Measurements from ENCODE around the gene NCOA1.

NCOA1 gene

GRCh38 chr2:24486636-24487205, 4.3 kb upstream of the NCOA1 start:
- TF ChIP-seq GATA1 (IDR thresholded peaks at IDR 0.05; ENCODE audit: low read depth, low read length) (no peak), POLR2A (IDR thresholded peaks at IDR 0.05; ENCODE audit: low read length) (no peak)
- no peak for DNase-seq

GRCh38 chr2:24489465-24490180, 1.4 kb upstream of the NCOA1 start:
- DNase-seq = peak; percentile 56 to 60
- TF ChIP-seq GATA1 (IDR thresholded peaks at IDR 0.05; ENCODE audit: low read depth, low read length) (no peak), POLR2A (IDR thresholded peaks at IDR 0.05; ENCODE audit: low read length) (no peak)

GRCh38 chr2:24490181-24490689, 819 bp upstream of the NCOA1 start:
- TF ChIP-seq POLR2A (IDR thresholded peaks at IDR 0.05; ENCODE audit: low read length) (no peak), GATA1 (IDR thresholded peaks at IDR 0.05; ENCODE audit: low read depth, low read length) (no peak)
- peak in 1 of 2 experiments; percentile 80 for DNase-seq

DNA sequence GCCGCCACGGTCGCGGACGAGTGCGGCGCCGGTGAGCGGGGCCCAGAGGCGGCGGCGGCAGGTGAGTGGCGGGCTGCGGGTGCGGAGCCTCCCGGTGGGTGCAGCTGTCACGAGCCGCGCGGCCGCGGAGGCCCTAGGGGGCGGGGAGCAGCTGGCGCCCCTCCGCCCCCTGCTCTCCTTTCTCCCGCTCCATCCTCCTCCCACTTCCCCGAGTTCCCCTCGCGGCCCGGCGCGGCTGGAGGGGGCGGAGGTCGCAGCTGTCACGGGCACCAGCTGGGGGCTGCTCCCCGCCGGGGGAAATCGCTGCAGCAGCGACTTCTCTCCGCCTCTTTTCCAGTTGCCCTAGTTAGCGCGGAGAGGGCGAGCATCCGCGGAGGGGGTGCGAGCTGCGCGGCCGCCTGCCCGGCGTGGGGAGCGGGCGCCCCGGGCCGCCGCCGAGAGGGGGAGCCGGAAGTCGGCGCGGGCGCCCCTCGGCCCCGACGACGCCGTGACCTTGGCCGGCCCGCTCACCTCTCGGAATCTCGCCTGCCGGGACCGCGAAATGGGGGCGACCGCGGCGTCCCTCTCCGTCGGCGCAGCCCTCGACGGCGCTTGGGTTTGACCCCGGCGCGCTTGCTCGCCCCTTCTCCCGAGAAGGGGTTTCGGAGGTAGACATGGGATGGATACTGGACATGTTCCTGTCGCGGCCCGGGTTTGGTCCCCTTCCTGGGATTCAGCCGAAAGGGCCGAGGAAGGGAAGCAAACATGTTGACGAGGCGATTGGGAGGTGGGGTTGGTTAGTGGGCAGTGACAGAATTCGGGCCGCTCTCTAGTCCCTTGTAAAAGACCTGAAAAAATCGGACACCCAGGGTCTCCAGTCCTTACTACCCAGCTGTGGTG, 727 bp downstream of the NCOA1 start:
- TF ChIP-seq POLR2A (IDR thresholded peaks at IDR 0.05; ENCODE audit: low read length) = no peak
- no peak for TF ChIP-seq GATA1 (IDR thresholded peaks at IDR 0.05; ENCODE audit: low read depth, low read length)
- DNase-seq = peak; percentile 60 to 79

DNA sequence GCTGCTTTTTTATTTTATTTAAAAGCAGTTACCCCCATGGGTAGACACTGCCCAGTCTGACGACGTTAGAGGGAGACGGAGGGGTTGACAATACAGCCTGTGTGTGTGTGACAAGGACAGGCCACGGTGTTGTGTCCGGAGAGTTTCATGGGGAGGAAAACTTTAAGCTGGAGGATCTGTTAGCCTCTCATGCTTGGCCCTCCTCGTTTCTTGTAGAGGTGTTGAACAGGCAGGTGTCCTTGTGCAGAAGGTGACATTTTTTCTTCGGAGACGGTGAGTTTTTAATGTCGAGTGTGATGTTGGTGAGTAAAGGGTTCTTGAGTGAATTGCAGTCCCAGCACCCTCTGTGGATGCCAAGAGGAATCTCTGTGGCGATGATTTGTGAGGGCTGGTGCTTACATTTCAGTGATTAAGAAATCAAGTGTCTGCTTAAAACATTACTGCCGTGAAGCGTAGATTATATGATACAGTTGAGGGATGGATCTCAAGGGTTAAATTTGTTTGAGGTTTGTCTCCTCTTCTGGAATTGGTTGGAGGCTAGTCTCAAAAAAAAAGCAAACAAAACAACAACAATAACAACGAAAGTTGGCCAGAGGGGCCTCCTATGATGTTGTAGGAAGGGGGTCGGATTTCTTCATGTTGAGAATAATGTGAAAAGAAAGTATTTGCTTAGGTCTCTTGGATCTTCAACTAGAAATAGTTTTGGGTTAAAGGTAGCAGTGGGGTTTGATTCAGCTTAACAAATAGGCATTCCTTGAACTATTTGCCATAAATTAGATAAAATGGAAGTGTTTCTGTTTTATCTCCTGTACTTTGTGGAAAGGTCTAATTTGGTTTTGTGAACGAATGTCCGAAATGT, 1.6 kb downstream of the NCOA1 start:
- DNase-seq = peak; percentile 47 to 68
- TF ChIP-seq POLR2A (IDR thresholded peaks at IDR 0.05; ENCODE audit: low read length) = no peak
- no peak for TF ChIP-seq GATA1 (IDR thresholded peaks at IDR 0.05; ENCODE audit: low read depth, low read length)

DNA sequence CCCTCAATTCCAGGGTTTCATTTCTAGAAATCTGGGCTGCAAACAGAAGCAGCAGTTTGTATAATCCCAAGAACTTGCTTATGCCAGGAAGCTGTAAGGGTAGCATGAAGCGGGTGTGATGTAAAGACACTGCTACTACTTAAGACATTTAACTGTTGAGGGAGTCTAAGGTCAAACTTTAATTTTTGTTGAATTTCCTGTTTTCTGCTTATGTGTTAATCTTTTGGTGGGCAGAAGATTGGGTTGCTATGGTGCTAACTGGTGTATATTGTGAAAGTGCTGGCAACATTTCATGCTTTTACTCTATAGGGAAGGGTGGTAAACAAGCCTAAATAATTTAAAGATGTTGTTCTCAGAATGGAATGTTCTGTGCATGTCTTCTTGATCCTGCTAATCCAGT, 2.7 kb downstream of the NCOA1 start:
- TF ChIP-seq POLR2A (IDR thresholded peaks at IDR 0.05; ENCODE audit: low read length) (no peak), GATA1 (IDR thresholded peaks at IDR 0.05; ENCODE audit: low read depth, low read length) (no peak)
- peak; percentile 48 to 60 for DNase-seq

DNA sequence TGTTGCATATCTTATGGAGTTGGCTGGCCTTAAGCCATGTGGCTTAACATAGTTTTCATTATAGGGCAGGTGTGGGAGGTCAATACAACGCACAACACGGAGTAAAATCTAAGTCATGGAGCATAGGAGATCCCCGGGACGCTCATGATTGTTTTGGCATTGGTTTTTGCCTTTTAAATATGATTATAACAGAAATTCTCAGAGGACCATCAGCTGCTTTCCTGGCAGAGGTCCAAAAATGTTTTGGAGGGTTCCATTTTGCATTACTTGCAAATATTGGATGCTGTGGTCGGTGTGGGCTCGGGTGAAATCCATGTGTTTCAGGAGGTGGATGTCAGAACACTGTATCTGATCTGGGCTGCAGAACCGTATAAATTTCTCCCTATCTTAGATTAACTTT, 3.4 kb downstream of the NCOA1 start:
- peak; percentile 24 to 27 for DNase-seq
- TF ChIP-seq GATA1 (IDR thresholded peaks at IDR 0.05; ENCODE audit: low read depth, low read length) = no peak
- TF ChIP-seq POLR2A (IDR thresholded peaks at IDR 0.05; ENCODE audit: low read length) = no peak

- no peak for DNase-seq
- no peak for TF ChIP-seq POLR2A (IDR thresholded peaks at IDR 0.05; ENCODE audit: low read length)
- no peak for TF ChIP-seq GATA1 (IDR thresholded peaks at IDR 0.05; ENCODE audit: low read depth, low read length)
Measured at GRCh38 chr2:24495451-24495850, 4.4 kb downstream of the NCOA1 start.

DNA sequence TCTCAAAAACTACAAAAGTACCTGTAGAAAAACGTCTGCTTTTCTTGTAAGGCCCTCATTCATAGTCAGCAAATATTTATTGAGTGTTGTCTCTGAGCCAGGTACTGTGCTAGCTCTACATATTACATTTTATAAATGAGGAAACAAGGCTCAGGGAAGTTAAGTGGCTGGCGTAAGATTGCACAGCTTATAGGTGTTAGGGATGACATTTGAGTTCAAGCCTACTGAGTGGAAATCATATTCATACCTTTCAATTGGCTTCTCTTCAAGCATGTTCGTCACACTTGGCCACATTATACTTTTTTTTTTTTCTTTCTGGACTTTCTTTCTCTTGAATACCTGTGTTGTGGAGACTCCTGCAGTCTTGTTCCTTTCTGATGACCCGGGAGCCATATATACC, 5.9 kb downstream of the NCOA1 start:
- no peak for DNase-seq
- no peak for TF ChIP-seq GATA1 (IDR thresholded peaks at IDR 0.05; ENCODE audit: low read depth, low read length)

- no peak for DNase-seq
- TF ChIP-seq GATA1 (IDR thresholded peaks at IDR 0.05; ENCODE audit: low read depth, low read length) (no peak), POLR2A (IDR thresholded peaks at IDR 0.05; ENCODE audit: low read length) (no peak)
Measured at GRCh38 chr2:24497685-24498084, 6.6 kb downstream of the NCOA1 start.

- DNase-seq = peak in 1 of 2 experiments; percentile 18
- TF ChIP-seq GATA1 (IDR thresholded peaks at IDR 0.05; ENCODE audit: low read depth, low read length) = no peak
- TF ChIP-seq POLR2A (IDR thresholded peaks at IDR 0.05; ENCODE audit: low read length) = no peak
Measured at GRCh38 chr2:24498121-24498520, 7.1 kb downstream of the NCOA1 start.

GRCh38 chr2:24501813-24502212, 10.8 kb downstream of the NCOA1 start:
- TF ChIP-seq GATA1 (IDR thresholded peaks at IDR 0.05; ENCODE audit: low read depth, low read length) = no peak
- TF ChIP-seq POLR2A (IDR thresholded peaks at IDR 0.05; ENCODE audit: low read length) = no peak
- DNase-seq = no peak

GRCh38 chr2:24505534-24506275, 14.7 kb downstream of the NCOA1 start:
- TF ChIP-seq POLR2A (IDR thresholded peaks at IDR 0.05; ENCODE audit: low read length) = no peak
- no peak for TF ChIP-seq GATA1 (IDR thresholded peaks at IDR 0.05; ENCODE audit: low read depth, low read length)

More at GRCh38 chr2:24505534-24506275, 14.7 kb downstream of the NCOA1 start:
- DNase-seq = peak in 1 of 2 experiments; percentile 23
